ENCODE measurements around the gene RIPOR3. TPM values are rescaled to one million over a fixed set of nuclear protein-coding genes. Genes with fewer than 3 reads are reported as not detected.

The RIPOR3 gene
- total and polyA plus RNA-seq, 9 of the 15 experiments (the other 6 are each of a cell fraction or from before 2014, with no cell fraction given): 3.3 to 62.7 (median 21.4) TPM

GRCh38 chr20:50536333-50536732, 155.0 kb downstream of the RIPOR3 start:
- H3K4me1 ChIP-seq (replicated peaks in 1 of 2; ENCODE audit: control insufficient read depth in 2 of 2, insufficient read depth in 2 of 2, low read length in 2 of 2): peaks cover 6 to 12% of the 10 kb centered on the region in 2 experiments; a peak in 4 of 5 replicates
- 87% methylated on average over 4 of the region's 4 CpGs for WGBS (ENCODE audit: insufficient coverage, low coverage, missing lambda C conversion rate)
- TF ChIP-seq ZNF24 (IDR thresholded peaks at IDR 0.05) (no peak), U2AF2 (optimal IDR thresholded peaks at IDR 0.05; ENCODE audit: low read depth, low read length) (no peak), E2F6 (IDR thresholded peaks at IDR 0.05; ENCODE audit: borderline replicate concordance in 1 of 2, extremely low read depth in 1 of 2, insufficient read depth in 1 of 2, insufficient read length in 1 of 2, low read depth in 1 of 2, low read length in 1 of 2, poor library complexity in 1 of 2, severe bottlenecking in 1 of 2) (no peak)
- DNase-seq (ENCODE audit: extremely low read depth in 1 of 4, low spot score in 3 of 4) (no peak), FAIRE-seq (no peak), ATAC-seq (no peak)
- no peak overlapping the region for H3K4me2 ChIP-seq (ENCODE audit: insufficient read depth, low read length)
- H3K79me2 ChIP-seq (ENCODE audit: control insufficient read depth, insufficient read depth, low read length): peaks cover 94% of the 10 kb centered on the region
- H3K27ac ChIP-seq (ENCODE audit: extremely low read depth, low read depth, low read length): no peak overlapping the region
- no TSS peak for BruUV-seq (replicated peaks)
- ChIA-PET POLR2A (interaction anchor here (0.9 kb wide), 1 partner anchor 29 kb away, joined by 3 read pairs; no protein-coding TSS in a partner anchor), CTCF (ENCODE audit: low intra/inter-chr PET ratio) (no interaction called here)
- H3K9me1 ChIP-seq (ENCODE audit: control insufficient read depth, insufficient read depth, low read length): peaks cover 6% of the 10 kb centered on the region
- H3K4me3 ChIP-seq: no peak overlapping the region
- in situ Hi-C loops (cut with MboI) (no loop called here), intact Hi-C loops (cut with micrococcal nuclease) (no loop called here)
- H4K20me1 ChIP-seq (replicated peaks; ENCODE audit: control insufficient read depth, insufficient read depth, low read length): peaks cover 9% of the 10 kb centered on the region
- no peaks in the 10 kb centered on the region for H3K9me3 ChIP-seq (replicated peaks; ENCODE audit: control insufficient read depth, insufficient read depth, low read depth, low read length)
- H2AFZ ChIP-seq (ENCODE audit: low read depth, low read length): no peak overlapping the region
- H3K36me3 ChIP-seq (ENCODE audit: control insufficient read depth, insufficient read depth, low read length): peaks cover 23% of the 10 kb centered on the region; the same call in 1 of the 3 replicates
- no peaks in the 10 kb centered on the region for H3K27me3 ChIP-seq (ENCODE audit: control insufficient read depth in 2 of 2, insufficient read depth in 2 of 2, low read length in 2 of 2)
- H3K9ac ChIP-seq (ENCODE audit: insufficient read depth in 1 of 2, low read depth in 2 of 2, low read length in 2 of 2): no peak overlapping the region

MicroRNAs encoded within 50 kb of the gene (microRNA counts, 767-probe panel; counts per million panel counts)
- not detected for microRNA hsa-miR-645

Small RNAs within 50 kb of the gene (microRNA-seq; reads per million reads assigned to microRNA genes)
- gene MIR1302-5 (ENCODE audit: borderline microRNAs expressed): not detected
- not detected for gene MIR645 (ENCODE audit: borderline microRNAs expressed)

Small RNAs within 50 kb of the gene (small RNA-seq; reads per million reads assigned to genes)
- gene MIR1302-5: not detected
- gene MIR645: not detected
- gene RF00019: not detected

Other genes starting within 250 kb of the RIPOR3 start
- 56.4 and 69.8 TPM in 2 replicates for gene PTPN1, start 181.2 kb downstream of the RIPOR3 start, total RNA-seq (2014; rRNA removed)
- 44.5 and 49.4 TPM in 2 replicates for gene PTPN1, start 181.2 kb downstream of the RIPOR3 start, total RNA-seq (2014; rRNA removed; fragmentation: Illumina TruSeq; extraction: Trizol)
- gene PTPN1, start 181.2 kb downstream of the RIPOR3 start, total RNA-seq (2015; rRNA removed; fragmentation: Illumina TruSeq; extraction: Trizol): 58.5 and 58.9 TPM in 2 replicates
- gene PTPN1, start 181.2 kb downstream of the RIPOR3 start, total RNA-seq (2021): 71.9 and 80.4 TPM in 2 replicates
- gene PTPN1, start 181.2 kb downstream of the RIPOR3 start, polyA plus RNA-seq (2011; rRNA removed): 31.5 and 53.1 TPM in 2 replicates
- gene PTPN1, start 181.2 kb downstream of the RIPOR3 start, polyA plus RNA-seq (2014; fragmentation: Illumina TruSeq; extraction: Trizol): 85.3 and 88.7 TPM in 2 replicates
- gene PTPN1, start 181.2 kb downstream of the RIPOR3 start, polyA plus RNA-seq (2014; fragmentation: Nextera tagmentation; extraction: Ambion mirVana): 10 to 100 TPM; 11.0 to 15.7 TPM
- 52.5 and 54.0 TPM in 2 replicates for gene PTPN1, start 181.2 kb downstream of the RIPOR3 start, polyA plus RNA-seq (2014; rRNA removed)
- gene PARD6B, start 40.0 kb upstream of the RIPOR3 start, total RNA-seq (2014; rRNA removed): 5.5 and 5.9 TPM in 2 replicates
- 10.4 and 12.7 TPM in 2 replicates for gene PARD6B, start 40.0 kb upstream of the RIPOR3 start, total RNA-seq (2014; rRNA removed; fragmentation: Illumina TruSeq; extraction: Trizol)
- 9.0 and 9.8 TPM in 2 replicates for gene PARD6B, start 40.0 kb upstream of the RIPOR3 start, total RNA-seq (2015; rRNA removed; fragmentation: Illumina TruSeq; extraction: Trizol)
- gene PARD6B, start 40.0 kb upstream of the RIPOR3 start, total RNA-seq (2021): 12.0 and 12.3 TPM in 2 replicates
- gene PARD6B, start 40.0 kb upstream of the RIPOR3 start, polyA plus RNA-seq (2011; rRNA removed): 4.5 and 5.3 TPM in 2 replicates
- 1.7 and 2.5 TPM in 2 replicates for gene PARD6B, start 40.0 kb upstream of the RIPOR3 start, polyA plus RNA-seq (2014; fragmentation: Illumina TruSeq; extraction: Trizol)
- gene PARD6B, start 40.0 kb upstream of the RIPOR3 start, polyA plus RNA-seq (2014; fragmentation: Nextera tagmentation; extraction: Ambion mirVana): 1 to 10 TPM; 2.7 to 7.4 TPM
- 2.5 and 2.6 TPM in 2 replicates for gene PARD6B, start 40.0 kb upstream of the RIPOR3 start, polyA plus RNA-seq (2014; rRNA removed)
- 2.3 and 2.9 TPM in 2 replicates for gene BCAS4, start 103.5 kb upstream of the RIPOR3 start, total RNA-seq (2014; rRNA removed)
- 0.47 and 0.64 TPM in 2 replicates for gene BCAS4, start 103.5 kb upstream of the RIPOR3 start, total RNA-seq (2014; rRNA removed; fragmentation: Illumina TruSeq; extraction: Trizol)
- gene BCAS4, start 103.5 kb upstream of the RIPOR3 start, total RNA-seq (2015; rRNA removed; fragmentation: Illumina TruSeq; extraction: Trizol): 0.34 and 0.36 TPM in 2 replicates
- gene BCAS4, start 103.5 kb upstream of the RIPOR3 start, total RNA-seq (2021): 1.5 and 2.0 TPM in 2 replicates
- gene BCAS4, start 103.5 kb upstream of the RIPOR3 start, polyA plus RNA-seq (2011; rRNA removed): 0.65 and 1.1 TPM in 2 replicates
- gene BCAS4, start 103.5 kb upstream of the RIPOR3 start, polyA plus RNA-seq (2014; fragmentation: Illumina TruSeq; extraction: Trizol): 0.25 and 1.5 TPM in 2 replicates
- under 1 TPM; 0.15 to 0.20 TPM for gene BCAS4, start 103.5 kb upstream of the RIPOR3 start, polyA plus RNA-seq (2014; fragmentation: Nextera tagmentation; extraction: Ambion mirVana)
- gene BCAS4, start 103.5 kb upstream of the RIPOR3 start, polyA plus RNA-seq (2014; rRNA removed): 0.40 and 2.1 TPM in 2 replicates
- 17.8 and 18.7 TPM in 2 replicates for gene ADNP, start 239.9 kb upstream of the RIPOR3 start, total RNA-seq (2014; rRNA removed)
- 24.5 and 26.1 TPM in 2 replicates for gene ADNP, start 239.9 kb upstream of the RIPOR3 start, total RNA-seq (2014; rRNA removed; fragmentation: Illumina TruSeq; extraction: Trizol)
- 20.7 and 25.0 TPM in 2 replicates for gene ADNP, start 239.9 kb upstream of the RIPOR3 start, total RNA-seq (2015; rRNA removed; fragmentation: Illumina TruSeq; extraction: Trizol)
- 52.2 and 59.9 TPM in 2 replicates for gene ADNP, start 239.9 kb upstream of the RIPOR3 start, total RNA-seq (2021)
- 19.4 and 22.9 TPM in 2 replicates for gene ADNP, start 239.9 kb upstream of the RIPOR3 start, polyA plus RNA-seq (2011; rRNA removed)
- gene ADNP, start 239.9 kb upstream of the RIPOR3 start, polyA plus RNA-seq (2014; fragmentation: Illumina TruSeq; extraction: Trizol): 50.7 and 52.0 TPM in 2 replicates
- 10 to 100 TPM; 25.3 to 40.0 TPM for gene ADNP, start 239.9 kb upstream of the RIPOR3 start, polyA plus RNA-seq (2014; fragmentation: Nextera tagmentation; extraction: Ambion mirVana)
- gene ADNP, start 239.9 kb upstream of the RIPOR3 start, polyA plus RNA-seq (2014; rRNA removed): 20.9 and 26.0 TPM in 2 replicates

Measured in K562 (cell line).